Heart left ventricle (tissue), 16 donors: ENCODE data around the gene MVK. TPM values are rescaled to one million over a fixed set of nuclear protein-coding genes. Genes with fewer than 3 reads are reported as not detected.

Source experiments
- ATAC-seq, 4 donors: fragments of 200-7000 bp; cut with Tn5 transposase; one replicate each; pipeline ENCODE4 v1.9.1; 2020 to 2022; ENCODE audit warnings: moderate library complexity in 4 of 4, mild to moderate bottlenecking in 3 of 4, moderate number of reproducible peaks in 1 of 4
- DNase-seq, 5 donors: peaks; one replicate each; pipeline ENCODE4 v3.0.0-alpha.2; 2020
- H3K27ac ChIP-seq, 12 donors: fragments of 200-600 bp; sonication (generic) in 4 of 12; one replicate each; pipeline versions ENCODE4 v1.5.0 to v1.8.0; 2016 to 2022; ENCODE audit warnings: mild to moderate bottlenecking in 2 of 12
- H3K27me3 ChIP-seq, 9 donors: fragments of 200-600 bp; sonication (generic) in 2 of 9; one replicate each; pipeline versions ENCODE4 v1.5.1 to v1.8.0; 2016 to 2022; ENCODE audit warnings: mild to moderate bottlenecking in 3 of 9
- H3K36me3 ChIP-seq, 9 donors: fragments of 200-600 bp; sonication (generic) in 2 of 9; one replicate each; pipeline versions ENCODE4 v1.5.0 to v1.8.0; 2018 to 2022; ENCODE audit warnings: mild to moderate bottlenecking in 2 of 9
- H3K4me1 ChIP-seq, 12 donors: fragments of 200-600 bp; sonication (generic) in 4 of 12; one replicate each; pipeline versions ENCODE4 v1.5.0 to v1.8.0; 2016 to 2022; ENCODE audit warnings: mild to moderate bottlenecking in 3 of 12
- H3K4me3 ChIP-seq, 12 donors: fragments of 200-600 bp; sonication (generic) in 4 of 12; one replicate each; pipeline versions ENCODE4 v1.5.0 to v1.8.0; 2017 to 2022; ENCODE audit warnings: mild to moderate bottlenecking in 9 of 12, moderate library complexity in 4 of 12
- H3K9me3 ChIP-seq, 12 donors: fragments of 200-600 bp; sonication (generic) in 4 of 12; one replicate each; pipeline versions ENCODE4 v1.5.0 to v1.8.0; 2016 to 2022; ENCODE audit warnings: mild to moderate bottlenecking in 1 of 12
- CTCF ChIP-seq, 12 donors: fragments of 200-600 bp; sonication (generic) in 4 of 12; IDR thresholded peaks; one replicate each; pipeline versions ENCODE4 v1.5.0 to v1.8.0; 2018 to 2022; ENCODE audit warnings: antibody characterized with exemption in 12 of 12, mild to moderate bottlenecking in 5 of 12
- POLR2A ChIP-seq, 2 donors: fragments of 450-650 bp; IDR thresholded peaks; one replicate each; pipeline ENCODE4 v1.6.1; 2017; ENCODE audit warnings: antibody characterized with exemption in 2 of 2, mild to moderate bottlenecking in 2 of 2, moderate library complexity in 2 of 2
- WGBS, 4 donors: extraction: QIAGEN DNeasy Blood & Tissue Kit in 2 of 4; methylation state at CpG; one replicate each; pipeline versions ENCODE4 v1.1.5 to v1.1.7; 2013 to 2018; 5-methylcytosine and 5-hydroxymethylcytosine counted together
- intact Hi-C, 10 donors: fragments of 100-400 bp; cut with DNase I; formaldehyde crosslinking; loops; one replicate each; pipeline versions ENCODE4 v1.11.1 to v1.14.2; 2022
- polyA plus RNA-seq, 2 donors: library from polyadenylated mRNA; stranded (reverse); fragments of 200-250 nt; gene quantifications; one replicate each; pipeline ENCODE4 v1.2.3, GENCODE V29; 2013
- total RNA-seq, 9 donors: library from RNA; depleted of rRNA in 2 of 9; stranded (reverse); fragments of >200 nt in 2 of 9; fragmentation: NEBNext Ultra II Directional in 3 of 9; extraction: Animal tissue kit (Norgen Biotek cat#: 25700) in 3 of 9; gene quantifications; one replicate each; pipeline versions ENCODE4 v1.1.0 to v1.2.4, GENCODE V29; 2016 to 2023
- donor health status: ischemic (EF 13 %, LVEDD 7.1; RV severe dilation, severe dysfunction).
- donor health status: healthy with polysubstance abuse.
- donor health status: DM: no; HTN: yes; CAD: no.
- donor health status: DM: no; HTN: no; CAD: no.
- donor health status: ischemic (EF 25% LVEDD 6.9; RV normal size, moderate dysfunction).
- donor health status: ischemic (EF 25% LVEDD 5.7; RV mildly dilated, moderate dysfunction).
- donor health status: healthy.
- donor health status: DM: yes; HTN: yes; CAD: no.
- donor health status: ischemic (EF 35%, LVEDD 5.7; RV mildly dilated, moderate dysfunction).
- donor health status: nonischemic (EF 11% LVEDD 7.7; RV severe dilation, severe dysfunction).
- donor health status: DM: yes; HTN: yes; CAD: no.
- donor health status: PGD.
- donor health status: ischemic (EF 29% LVEDD 5.4; RV normal size, mild dysfunction).
- donor health status: nonischemic (EF 23%, LVEDD 6.1; RV moderate dilation, normal function).

MVK gene
- total and polyA plus RNA-seq, 11 donors = 7.9 to 14.9 (median 10.1) TPM

DNA sequence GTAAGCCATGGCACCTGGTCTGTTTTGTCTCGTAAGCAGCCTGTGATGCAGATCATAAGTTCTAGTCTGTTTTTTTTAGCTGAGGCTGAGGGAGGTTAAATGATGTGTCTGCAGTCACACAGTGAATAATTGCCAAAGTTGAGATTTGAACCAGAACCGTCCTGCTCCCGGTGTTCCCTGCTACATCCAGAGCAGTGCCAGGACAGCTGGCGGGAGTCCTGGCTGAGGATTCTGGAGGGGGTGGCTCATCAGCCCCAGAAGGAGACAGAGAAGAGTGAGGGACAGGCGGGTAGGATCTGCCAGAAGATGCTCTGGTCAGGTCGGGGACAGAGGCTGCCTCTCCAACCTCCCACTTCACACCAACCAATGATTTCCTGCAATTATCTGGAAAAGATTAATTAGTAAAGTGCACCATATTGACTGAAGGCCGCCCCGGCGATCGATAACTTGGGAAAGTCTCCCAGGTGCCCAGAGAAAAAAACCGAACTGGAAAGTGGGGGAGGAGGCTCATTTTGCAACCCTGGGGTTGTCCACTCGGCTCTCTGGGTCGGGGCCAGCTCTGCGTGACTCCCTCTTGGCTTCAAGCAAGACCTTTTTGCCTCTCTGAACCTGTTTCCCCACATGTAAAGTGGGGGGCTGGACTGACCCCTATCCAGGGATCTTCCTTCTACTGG lies 42.1 kb downstream of the MVK start:
- Histone ChIP-seq H3K9me3 (no peaks in the 10 kb centered on the region), H3K27me3 (peaks cover 0 to 30% (median 3%) of the 10 kb centered on the region in 9 donors), H3K4me1 (no peaks in the 10 kb centered on the region), H3K36me3 (no peaks in the 10 kb centered on the region), H3K27ac (no peak overlapping the region), H3K4me3 (no peak overlapping the region)
- intact Hi-C loops = no loop called here
- ATAC-seq = no peak
- TF ChIP-seq POLR2A (IDR thresholded peaks at IDR 0.05) = no peak
- TF ChIP-seq CTCF (IDR thresholded peaks at IDR 0.05) = no peak
- DNase-seq = no peak
- 63 to 71% (median 67%) methylated on average over 14 of the region's 14 CpGs for WGBS, 4 donors

- intact Hi-C loops = no loop called here
- H3K4me1 ChIP-seq = peaks cover 0 to 4% (median 0%) of the 10 kb centered on the region in 12 donors
- ATAC-seq (no peak), DNase-seq (no peak)
- no peaks in the 10 kb centered on the region for H3K9me3 ChIP-seq
- no peak for TF ChIP-seq CTCF (IDR thresholded peaks at IDR 0.05)
- H3K36me3 ChIP-seq = no peaks in the 10 kb centered on the region
- no peak overlapping the region for H3K27ac ChIP-seq
- peaks cover 0 to 19% (median 3%) of the 10 kb centered on the region in 9 donors for H3K27me3 ChIP-seq
- no peak overlapping the region for H3K4me3 ChIP-seq
- WGBS, 4 donors = 75 to 86% (median 78%) methylated on average over 10 of the region's 10 CpGs
These were observed 43.9 kb downstream of the MVK start for GRCh38 chr12:109617491-109617890.

DNA sequence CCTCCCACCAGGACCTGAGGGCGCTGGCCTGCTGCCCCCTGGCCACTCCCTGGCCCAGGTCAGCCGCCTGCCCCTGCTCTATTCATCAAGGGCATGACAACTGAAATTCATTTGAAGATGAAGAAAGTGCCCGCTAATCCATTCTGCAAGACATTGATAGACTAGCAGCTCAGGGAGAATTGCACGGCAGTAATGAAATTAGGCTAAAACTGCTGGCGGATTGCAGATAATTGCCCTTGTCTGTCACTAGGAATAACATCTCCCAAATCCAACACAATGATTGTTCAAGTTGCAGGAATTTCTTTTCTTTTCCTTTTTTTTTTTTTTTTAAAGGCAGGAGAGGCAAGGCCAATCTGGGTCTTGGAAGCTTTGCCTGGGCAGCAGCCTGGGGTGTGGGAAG lies 44.5 kb downstream of the MVK start:
- intact Hi-C loops = no loop called here
- H3K4me3 ChIP-seq = no peak overlapping the region
- H3K27ac ChIP-seq = no peak overlapping the region
- peaks cover 0 to 4% (median 0%) of the 10 kb centered on the region in 12 donors for H3K4me1 ChIP-seq
- H3K27me3 ChIP-seq = peaks cover 0 to 13% (median 3%) of the 10 kb centered on the region in 9 donors
- no peaks in the 10 kb centered on the region for H3K9me3 ChIP-seq
- WGBS, 4 donors = 82 to 88% (median 87%) methylated on average over 4 to 5 of the region's 5 CpGs
- no peak for TF ChIP-seq CTCF (IDR thresholded peaks at IDR 0.05)
- no peak for TF ChIP-seq POLR2A (IDR thresholded peaks at IDR 0.05)
- no peaks in the 10 kb centered on the region for H3K36me3 ChIP-seq
- no peak for DNase-seq
- no peak for ATAC-seq

- Histone ChIP-seq H3K36me3 (no peaks in the 10 kb centered on the region), H3K4me1 (peaks cover 0 to 4% (median 0%) of the 10 kb centered on the region in 12 donors), H3K4me3 (no peak overlapping the region), H3K9me3 (no peaks in the 10 kb centered on the region), H3K27me3 (peaks cover 0 to 13% (median 0%) of the 10 kb centered on the region in 9 donors), H3K27ac (no peak overlapping the region)
- intact Hi-C loops = no loop called here
- 84 to 88% (median 86%) methylated on average over 8 of the region's 8 CpGs for WGBS, 4 donors
- DNase-seq = no peak
- TF ChIP-seq CTCF (IDR thresholded peaks at IDR 0.05) (no peak), POLR2A (IDR thresholded peaks at IDR 0.05) (no peak)
- ATAC-seq = no peak
These were observed 45.5 kb downstream of the MVK start for GRCh38 chr12:109619002-109619604.
